ENCODE measurements around the gene NANOS1. TPM values are rescaled to one million over a fixed set of nuclear protein-coding genes. Genes with fewer than 3 reads are reported as not detected.

The NANOS1 gene
- total RNA-seq, 6 experiments from 2014 or later: 0.06 to 0.35 (median 0.31) TPM; not detected in 3

- ATAC-seq: no peak
- WGBS (ENCODE audit: insufficient coverage, low coverage, low lambda C conversion rate, missing lambda C conversion rate): 100% methylated on average over 2 of the region's 2 CpGs
- Histone ChIP-seq H3K27me3 (no peaks in the 10 kb centered on the region), H3K4me1 (no peaks in the 10 kb centered on the region), H3K4me3 (no peak overlapping the region), H3K27ac (no peak overlapping the region), H3K9me3 (no peaks in the 10 kb centered on the region), H3K36me3 (peaks cover 25 to 98% (median 64%) of the 10 kb centered on the region in 4 donors)
- intact Hi-C loops (cut with DNase I): no loop called here
- TF ChIP-seq POLR2A (IDR thresholded peaks at IDR 0.05): no peak
- TF ChIP-seq CTCF (IDR thresholded peaks at IDR 0.05): no peak
- no peak for DNase-seq
Measured at GRCh38 chr10:119061926-119062325, 32.4 kb downstream of the NANOS1 start.

GRCh38 chr10:119070395-119071165 is 41.1 kb downstream of the NANOS1 start:
- Histone ChIP-seq H3K27me3 (no peaks in the 10 kb centered on the region), H3K9me3 (no peaks in the 10 kb centered on the region), H3K36me3 (peaks cover 17 to 85% (median 35%) of the 10 kb centered on the region in 4 donors), H3K27ac (no peak overlapping the region), H3K4me1 (peaks cover 0 to 12% (median 5%) of the 10 kb centered on the region in 4 donors), H3K4me3 (no peak overlapping the region)
- WGBS (ENCODE audit: insufficient coverage, low coverage, low lambda C conversion rate, missing lambda C conversion rate): 91% methylated on average over 9 of the region's 9 CpGs
- DNase-seq (no peak), ATAC-seq (no peak)
- no peak for TF ChIP-seq CTCF (IDR thresholded peaks at IDR 0.05)
- intact Hi-C loops (cut with DNase I): no loop called here

- ATAC-seq (peak in 2 of 4 donors; percentile 35 to 36), DNase-seq (no peak)
- peaks cover 12 to 55% (median 21%) of the 10 kb centered on the region in 4 donors for H3K36me3 ChIP-seq
- no peak for TF ChIP-seq POLR2A (IDR thresholded peaks at IDR 0.05)
- TF ChIP-seq CTCF (IDR thresholded peaks at IDR 0.05): no peak
- H3K4me3 ChIP-seq: no peak overlapping the region
- intact Hi-C loops (cut with DNase I): no loop called here
- WGBS (ENCODE audit: insufficient coverage, low coverage, low lambda C conversion rate, missing lambda C conversion rate): 45% methylated on average over 6 of the region's 6 CpGs
- H3K27me3 ChIP-seq: no peaks in the 10 kb centered on the region
- peaks cover 0 to 35% (median 12%) of the 10 kb centered on the region in 4 donors for H3K4me1 ChIP-seq
- H3K9me3 ChIP-seq: no peaks in the 10 kb centered on the region
- no peak overlapping the region for H3K27ac ChIP-seq
Measured at GRCh38 chr10:119073584-119073983, 44.1 kb downstream of the NANOS1 start.

- Histone ChIP-seq H3K36me3 (peaks cover 0 to 5% (median 0%) of the 10 kb centered on the region in 4 donors), H3K27me3 (no peaks in the 10 kb centered on the region), H3K4me3 (peak overlapping the region; percentile 94 to 96 (median 95)), H3K27ac (peak overlapping the region in 2 of 3 donors; percentile 95 to 98), H3K9me3 (no peaks in the 10 kb centered on the region), H3K4me1 (peaks cover 0 to 40% (median 11%) of the 10 kb centered on the region in 4 donors)
- 11% methylated on average over 10 of the region's 10 CpGs for WGBS (ENCODE audit: insufficient coverage, low coverage, low lambda C conversion rate, missing lambda C conversion rate)
- ATAC-seq (no peak), DNase-seq (no peak)
- TF ChIP-seq CTCF (IDR thresholded peaks at IDR 0.05) (no peak), POLR2A (IDR thresholded peaks at IDR 0.05) (no peak)
- intact Hi-C loops (cut with DNase I): no loop called here
Measured at GRCh38 chr10:119078422-119079179, 49.1 kb downstream of the NANOS1 start.

Measured in right lobe of liver (tissue), 6 donors.